ENCODE data around the gene PPP2R2B. TPM values are rescaled to one million over a fixed set of nuclear protein-coding genes. Genes with fewer than 3 reads are reported as not detected.
"Not testable (repeated sequence)": the region's sequence is repeated elsewhere in the genome, so short reads cannot be mapped to it uniquely, and the experiment has no call there.

PPP2R2B gene
- total RNA-seq, 4 donors from 2014 or later: 1.2 to 4.0 (median 2.1) TPM

GRCh38 chr5:146744068-146744745, 134.3 kb downstream of the PPP2R2B start:
- no peak overlapping the region for H3K4me3 ChIP-seq
- H3K36me3 ChIP-seq: no peaks in the 10 kb centered on the region
- intact Hi-C loops (cut with DNase I): no loop called here
- H3K27ac ChIP-seq (replicated peaks in 1 of 4): no peak overlapping the region
- 55% methylated on average over 2 of the region's 2 CpGs for WGBS
- no peaks in the 10 kb centered on the region for H3K4me1 ChIP-seq
- no peak for TF ChIP-seq CTCF (IDR thresholded peaks at IDR 0.05)
- no peak for TF ChIP-seq POLR2AphosphoS5 (IDR thresholded peaks at IDR 0.05)
- TF ChIP-seq POLR2A (IDR thresholded peaks at IDR 0.05; ENCODE audit: low read depth): no peak
- TF ChIP-seq EP300 (IDR thresholded peaks at IDR 0.05): no peak
- no peaks in the 10 kb centered on the region for H3K9me3 ChIP-seq
- DNase-seq (ENCODE audit: extremely low spot score): no peak
- H3K27me3 ChIP-seq: no peaks in the 10 kb centered on the region

- TF ChIP-seq EP300 (IDR thresholded peaks at IDR 0.05) (no peak), POLR2AphosphoS5 (IDR thresholded peaks at IDR 0.05) (no peak), CTCF (IDR thresholded peaks at IDR 0.05) (no peak), POLR2A (IDR thresholded peaks at IDR 0.05; ENCODE audit: low read depth) (no peak)
- Histone ChIP-seq H3K4me3 (no peak overlapping the region), H3K27ac (replicated peaks in 1 of 4) (no peak overlapping the region), H3K36me3 (no peaks in the 10 kb centered on the region), H3K27me3 (no peaks in the 10 kb centered on the region), H3K4me1 (no peaks in the 10 kb centered on the region), H3K9me3 (no peaks in the 10 kb centered on the region)
- intact Hi-C loops (cut with DNase I): no loop called here
- DNase-seq (ENCODE audit: extremely low spot score): no peak
- 87% methylated on average over 5 of the region's 5 CpGs for WGBS
These were observed 143.5 kb downstream of the PPP2R2B start for GRCh38 chr5:146734936-146735577.

- intact Hi-C loops (cut with DNase I): no loop called here
- Histone ChIP-seq H3K9me3 (peaks cover 0 to 15% (median 14%) of the 10 kb centered on the region in 4 donors), H3K4me3 (no peak overlapping the region), H3K4me1 (no peaks in the 10 kb centered on the region), H3K36me3 (no peaks in the 10 kb centered on the region), H3K27me3 (no peaks in the 10 kb centered on the region), H3K27ac (replicated peaks in 1 of 4) (no peak overlapping the region)
- DNase-seq (ENCODE audit: extremely low spot score): no peak
- 84% methylated on average over 3 of the region's 3 CpGs for WGBS
- no peak for TF ChIP-seq POLR2A (IDR thresholded peaks at IDR 0.05; ENCODE audit: low read depth)
These were observed 145.6 kb downstream of the PPP2R2B start for GRCh38 chr5:146732962-146733361.

GRCh38 chr5:146731909-146732659, 146.5 kb downstream of the PPP2R2B start:
- 58% methylated on average over 5 of the region's 5 CpGs for whole genome bisulfite sequencing
- no peaks in the 10 kb centered on the region for H3K27me3 ChIP-seq
- no peak for DNase-seq (ENCODE audit: extremely low spot score)
- TF ChIP-seq CTCF (IDR thresholded peaks at IDR 0.05): no peak
- H3K27ac ChIP-seq (replicated peaks in 1 of 4): no peak overlapping the region
- H3K4me3 ChIP-seq: no peak overlapping the region
- no peaks in the 10 kb centered on the region for H3K4me1 ChIP-seq
- no peaks in the 10 kb centered on the region for H3K36me3 ChIP-seq
- peaks cover 0 to 15% (median 14%) of the 10 kb centered on the region in 4 donors for H3K9me3 ChIP-seq
- intact Hi-C loops (cut with DNase I): no loop called here

GRCh38 chr5:146728746-146729145, 149.8 kb downstream of the PPP2R2B start:
- H3K27ac ChIP-seq (replicated peaks in 1 of 4); H3K4me1 ChIP-seq; intact Hi-C loops (cut with DNase I); H3K36me3 ChIP-seq; H3K4me3 ChIP-seq; DNase-seq (ENCODE audit: extremely low spot score); H3K27me3 ChIP-seq: not testable (repeated sequence)
- WGBS: 87% methylated on average over 3 of the region's 3 CpGs
- peaks cover 0 to 15% (median 14%) of the 10 kb centered on the region in 4 donors for H3K9me3 ChIP-seq

Data from esophagus muscularis mucosa (tissue), 4 donors.